Pancreas (tissue), 10 donors: ENCODE data around the gene AASS. TPM values are rescaled to one million over a fixed set of nuclear protein-coding genes. Genes with fewer than 3 reads are reported as not detected.

Source experiments
- ATAC-seq, 4 donors: fragments of 200-7000 bp; cut with Tn5 transposase; one replicate each; pipeline versions ENCODE4 v1.8.0 to v1.9.1; 2020; ENCODE audit warnings: mild to moderate bottlenecking in 4 of 4, moderate library complexity in 4 of 4
- DNase-seq, 6 donors: peaks; one replicate each; pipeline ENCODE4 v3.0.0-alpha.2; 2020
- FAIRE-seq: peaks from 2 replicates; lab custom pipeline; 2012; peaks lifted over from hg19 to GRCh38; lab: Jason Lieb, UNC
- H3K27ac ChIP-seq, 4 donors: fragments of 200-600 bp; sonication (generic); 1 replicate in 3 of 4; 2 replicates in 1 of 4; pipeline versions ENCODE4 v1.5.0 to v1.8.0; 2020
- H3K27me3 ChIP-seq, 4 donors: fragments of 200-600 bp; one replicate each; pipeline ENCODE4 v1.8.0; 2021
- H3K36me3 ChIP-seq, 3 donors: fragments of 200-600 bp; sonication (generic) in 1 of 3; one replicate each; pipeline versions ENCODE4 v1.5.0 to v1.8.0; 2020 to 2021
- H3K4me1 ChIP-seq, 3 donors: fragments of 200-600 bp; one replicate each; pipeline ENCODE4 v1.8.0; 2021
- H3K4me3 ChIP-seq, 4 donors: fragments of 200-600 bp; sonication (generic) in 2 of 4; one replicate each; pipeline versions ENCODE4 v1.5.0 to v1.8.0; 2020 to 2021
- H3K9me3 ChIP-seq, 4 donors: fragments of 200-600 bp; one replicate each; pipeline ENCODE4 v1.8.0; 2021
- CTCF ChIP-seq, 4 donors: fragments of 200-600 bp; sonication (generic) in 3 of 4; IDR thresholded peaks; one replicate each; pipeline versions ENCODE4 v1.5.0 to v1.8.0; 2021; ENCODE audit warnings: antibody characterized with exemption in 4 of 4
- WGBS, 2 donors: extraction: QIAGEN DNeasy Blood & Tissue Kit; methylation state at CpG; one replicate each; pipeline ENCODE4 v1.1.7; 2013; 5-methylcytosine and 5-hydroxymethylcytosine counted together
- intact Hi-C, 3 donors: fragments of 100-400 bp; cut with DNase I; formaldehyde crosslinking; loops; one replicate each; pipeline versions ENCODE4 v1.11.1 to v1.14.2; 2022
- polyA plus RNA-seq, 2 donors: library from polyadenylated mRNA; stranded (reverse); fragments of 200-250 nt; gene quantifications; one replicate each; pipeline ENCODE4 v1.2.3, GENCODE V29; 2013
- total RNA-seq, 6 donors: library from RNA; stranded (reverse); fragmentation: NEBNext Ultra II Directional in 4 of 6; extraction: Animal tissue kit (Norgen Biotek cat#: 25700) in 4 of 6; gene quantifications; one replicate each; pipeline versions ENCODE4 v1.2.1 to v1.2.4, GENCODE V29; 2021 to 2023
- donor health status: healthy with polysubstance abuse.
- donor health status: DM: no; HTN: no; CAD: no; lungs with moderate emphysema.
- donor health status: DM: no; HTN: no; CAD: no.
- donor health status: control.
- donor health status: control.
- donor health status: Bipolar disorder and iron deficiency.
- donor health status: DM: yes; HTN: yes; CAD: no.
- donor health status: DM: no; HTN: no; CAD: no.
- donor health status: DM: no; HTN: no; CAD: no.
- donor health status: DM: yes; HTN: yes; CAD: no.

The AASS gene
- total and polyA plus RNA-seq, 8 donors: 5.9 to 16.9 (median 11.2) TPM

DNA sequence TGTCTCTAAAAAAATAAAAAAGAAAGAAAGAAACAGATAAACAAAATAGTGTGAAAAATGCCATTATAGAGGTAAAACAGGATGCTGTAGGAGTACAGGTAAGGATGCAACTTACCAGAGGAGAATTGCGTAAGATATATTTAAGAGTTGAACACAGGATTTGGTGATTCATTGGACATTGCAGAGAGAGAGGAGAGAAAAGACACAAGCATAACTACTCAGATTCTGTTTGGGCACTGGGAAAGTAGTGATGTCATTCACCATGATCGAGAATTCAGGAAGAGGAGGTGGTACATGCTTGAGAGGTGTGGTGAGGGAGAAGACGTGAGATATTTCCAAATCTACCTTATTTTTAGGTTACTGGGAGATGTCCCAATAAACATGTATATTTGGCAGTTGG is 97.6 kb downstream of the AASS start:
- no peak for TF ChIP-seq CTCF (IDR thresholded peaks at IDR 0.05)
- intact Hi-C loops: no loop called here
- Histone ChIP-seq H3K36me3 (no peaks in the 10 kb centered on the region), H3K4me1 (no peaks in the 10 kb centered on the region), H3K9me3 (no peaks in the 10 kb centered on the region), H3K4me3 (no peak overlapping the region), H3K27me3 (no peaks in the 10 kb centered on the region), H3K27ac (no peak overlapping the region)
- ATAC-seq: no peak
- FAIRE-seq: no peak
- WGBS, 2 donors: 92% methylated on average over 3 of the region's 3 CpGs
- no peak for DNase-seq

- no peak for DNase-seq
- TF ChIP-seq CTCF (IDR thresholded peaks at IDR 0.05): no peak
- Histone ChIP-seq H3K9me3 (no peaks in the 10 kb centered on the region), H3K4me1 (no peaks in the 10 kb centered on the region), H3K27ac (no peak overlapping the region), H3K36me3 (no peaks in the 10 kb centered on the region), H3K27me3 (no peaks in the 10 kb centered on the region), H3K4me3 (no peak overlapping the region)
- no peak for ATAC-seq
- 90% methylated on average over 3 of the region's 3 CpGs for WGBS, 2 donors
- intact Hi-C loops: no loop called here
- no peak for FAIRE-seq
Observed at GRCh38 chr7:122040147-122040546, 103.9 kb downstream of the AASS start.

- Histone ChIP-seq H3K27me3 (no peaks in the 10 kb centered on the region), H3K9me3 (no peaks in the 10 kb centered on the region), H3K36me3 (no peaks in the 10 kb centered on the region), H3K4me3 (no peak overlapping the region), H3K27ac (no peak overlapping the region), H3K4me1 (no peaks in the 10 kb centered on the region)
- DNase-seq (no peak), FAIRE-seq (no peak), ATAC-seq (no peak)
- 74 to 84% methylated on average over 3 of the region's 3 CpGs for WGBS, 2 donors
- no peak for TF ChIP-seq CTCF (IDR thresholded peaks at IDR 0.05)
- intact Hi-C loops: no loop called here
Observed at GRCh38 chr7:122038904-122039303, 105.1 kb downstream of the AASS start.

DNA sequence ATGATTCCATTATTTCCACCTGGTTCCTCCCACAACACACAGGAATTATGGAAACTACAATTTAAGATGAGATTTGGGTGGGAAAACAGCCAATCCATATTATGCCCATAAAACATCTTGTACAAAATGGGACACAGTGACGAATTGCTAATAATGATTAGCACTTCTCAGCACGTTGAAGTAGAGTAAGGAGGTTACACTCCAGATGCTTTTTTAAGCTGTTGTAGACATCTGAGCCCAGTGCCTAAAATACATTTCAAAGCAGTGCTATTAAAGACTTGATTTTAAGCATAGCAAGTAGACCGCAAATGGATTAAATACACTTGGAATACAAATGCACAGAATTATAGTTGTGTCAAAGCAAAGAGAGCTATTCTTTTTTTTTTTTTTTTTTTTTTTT is 105.9 kb downstream of the AASS start:
- ATAC-seq (no peak), DNase-seq (no peak), FAIRE-seq (no peak)
- Histone ChIP-seq H3K36me3 (no peaks in the 10 kb centered on the region), H3K4me3 (no peak overlapping the region), H3K27ac (no peak overlapping the region), H3K9me3 (no peaks in the 10 kb centered on the region), H3K27me3 (no peaks in the 10 kb centered on the region), H3K4me1 (no peaks in the 10 kb centered on the region)
- intact Hi-C loops: no loop called here
- TF ChIP-seq CTCF (IDR thresholded peaks at IDR 0.05): no peak
- 74 to 84% methylated on average over 3 of the region's 3 CpGs for WGBS, 2 donors

- H3K27me3 ChIP-seq: no peaks in the 10 kb centered on the region
- ATAC-seq (no peak), FAIRE-seq (no peak), DNase-seq (no peak)
- no peak overlapping the region for H3K4me3 ChIP-seq
- no peaks in the 10 kb centered on the region for H3K4me1 ChIP-seq
- no peak overlapping the region for H3K27ac ChIP-seq
- no peak for TF ChIP-seq CTCF (IDR thresholded peaks at IDR 0.05)
- WGBS, 2 donors: 89 to 92% methylated on average over 1 of the region's 1 CpG
- no peaks in the 10 kb centered on the region for H3K36me3 ChIP-seq
- intact Hi-C loops: no loop called here
- no peaks in the 10 kb centered on the region for H3K9me3 ChIP-seq
Observed at GRCh38 chr7:122035876-122036275, 108.2 kb downstream of the AASS start.
